Panc1 (cell line): ENCODE results near the gene BTBD9.

Source experiments
- POLR2AphosphoS5 ChIP-seq: IDR thresholded peaks from 2 replicates; pipeline ENCODE4 v1.6.1; 2012; ENCODE audit warnings: mild to moderate bottlenecking, low read depth, low read length, moderate library complexity
- TF ChIP-seq, protein P1 (sequence below), 2 experiments: IDR thresholded peaks; 2 replicates each; pipeline ENCODE4 v1.6.1; 2011 to 2012; ENCODE audit warnings: low read depth in 2 of 2, control low read depth in 1 of 2, low read length in 1 of 2, mild to moderate bottlenecking in 1 of 2, moderate library complexity in 1 of 2; ENCODE audit not compliant: insufficient read depth in 1 of 2

DNA sequence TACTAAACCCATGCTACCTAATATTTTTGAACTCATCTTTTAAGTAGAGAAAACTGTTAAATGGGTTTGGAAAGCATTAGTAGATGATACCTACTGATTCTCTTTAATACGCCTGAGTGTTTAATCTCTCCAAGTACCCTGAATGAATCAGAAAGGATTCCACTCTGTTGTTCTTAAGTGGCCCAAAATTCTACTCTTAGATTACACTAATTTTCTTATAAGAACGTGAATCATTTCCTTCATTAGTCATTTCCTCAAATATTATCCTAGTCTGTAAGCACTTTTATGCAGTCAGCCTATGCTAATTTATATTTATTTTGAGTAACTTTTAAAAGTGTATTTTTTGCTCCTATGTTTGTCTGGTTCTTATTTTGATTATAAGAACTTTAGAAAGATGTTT is 380.0 kb downstream of the BTBD9 start:
- TF ChIP-seq, protein P1, sequence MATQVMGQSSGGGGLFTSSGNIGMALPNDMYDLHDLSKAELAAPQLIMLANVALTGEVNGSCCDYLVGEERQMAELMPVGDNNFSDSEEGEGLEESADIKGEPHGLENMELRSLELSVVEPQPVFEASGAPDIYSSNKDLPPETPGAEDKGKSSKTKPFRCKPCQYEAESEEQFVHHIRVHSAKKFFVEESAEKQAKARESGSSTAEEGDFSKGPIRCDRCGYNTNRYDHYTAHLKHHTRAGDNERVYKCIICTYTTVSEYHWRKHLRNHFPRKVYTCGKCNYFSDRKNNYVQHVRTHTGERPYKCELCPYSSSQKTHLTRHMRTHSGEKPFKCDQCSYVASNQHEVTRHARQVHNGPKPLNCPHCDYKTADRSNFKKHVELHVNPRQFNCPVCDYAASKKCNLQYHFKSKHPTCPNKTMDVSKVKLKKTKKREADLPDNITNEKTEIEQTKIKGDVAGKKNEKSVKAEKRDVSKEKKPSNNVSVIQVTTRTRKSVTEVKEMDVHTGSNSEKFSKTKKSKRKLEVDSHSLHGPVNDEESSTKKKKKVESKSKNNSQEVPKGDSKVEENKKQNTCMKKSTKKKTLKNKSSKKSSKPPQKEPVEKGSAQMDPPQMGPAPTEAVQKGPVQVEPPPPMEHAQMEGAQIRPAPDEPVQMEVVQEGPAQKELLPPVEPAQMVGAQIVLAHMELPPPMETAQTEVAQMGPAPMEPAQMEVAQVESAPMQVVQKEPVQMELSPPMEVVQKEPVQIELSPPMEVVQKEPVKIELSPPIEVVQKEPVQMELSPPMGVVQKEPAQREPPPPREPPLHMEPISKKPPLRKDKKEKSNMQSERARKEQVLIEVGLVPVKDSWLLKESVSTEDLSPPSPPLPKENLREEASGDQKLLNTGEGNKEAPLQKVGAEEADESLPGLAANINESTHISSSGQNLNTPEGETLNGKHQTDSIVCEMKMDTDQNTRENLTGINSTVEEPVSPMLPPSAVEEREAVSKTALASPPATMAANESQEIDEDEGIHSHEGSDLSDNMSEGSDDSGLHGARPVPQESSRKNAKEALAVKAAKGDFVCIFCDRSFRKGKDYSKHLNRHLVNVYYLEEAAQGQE (IDR thresholded peaks at IDR 0.05; ENCODE audit: insufficient read depth in 1 of 2, low read depth in 2 of 2, low read length in 1 of 2) = no peak
- no peak for TF ChIP-seq POLR2AphosphoS5
